ENCODE measurements around the gene INF2.

Gene INF2

GRCh38 chr14:104696671-104697316 lies 7.4 kb downstream of the INF2 start:
- H3K4me3 ChIP-seq (ENCODE audit: control insufficient read depth, low read depth, low read length), result no peak overlapping the region
- no peak for TF ChIP-seq CTCF (conservative IDR thresholded peaks at IDR 0.05; ENCODE audit: control insufficient read depth, insufficient read depth, low read depth, low read length)
- no peak for DNase-seq (ENCODE audit: low read depth)

DNA sequence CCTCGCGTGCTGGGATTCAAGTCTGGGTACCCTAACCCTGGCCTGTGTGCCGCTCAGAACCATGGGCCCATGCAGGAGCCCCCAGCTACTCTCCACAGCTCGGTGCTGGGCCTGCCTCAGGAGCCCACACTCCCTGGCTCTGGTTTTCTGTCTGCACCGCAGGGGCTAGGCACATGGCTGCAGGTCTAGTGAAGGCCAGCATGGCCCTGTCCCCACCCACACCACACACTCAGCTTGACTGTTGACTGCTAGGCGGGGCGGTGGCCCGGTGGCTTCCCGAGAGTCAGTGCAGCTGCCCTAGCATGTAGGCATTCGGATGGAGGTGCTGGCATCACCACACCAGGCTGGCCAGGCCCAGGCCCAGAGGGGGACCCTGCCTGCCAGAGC lies 7.9 kb downstream of the INF2 start:
- H3K4me3 ChIP-seq (ENCODE audit: control insufficient read depth, low read depth, low read length), result no peak overlapping the region
- no peak for TF ChIP-seq CTCF (conservative IDR thresholded peaks at IDR 0.05; ENCODE audit: control insufficient read depth, insufficient read depth, low read depth, low read length)
- DNase-seq (ENCODE audit: low read depth), result no peak

DNA sequence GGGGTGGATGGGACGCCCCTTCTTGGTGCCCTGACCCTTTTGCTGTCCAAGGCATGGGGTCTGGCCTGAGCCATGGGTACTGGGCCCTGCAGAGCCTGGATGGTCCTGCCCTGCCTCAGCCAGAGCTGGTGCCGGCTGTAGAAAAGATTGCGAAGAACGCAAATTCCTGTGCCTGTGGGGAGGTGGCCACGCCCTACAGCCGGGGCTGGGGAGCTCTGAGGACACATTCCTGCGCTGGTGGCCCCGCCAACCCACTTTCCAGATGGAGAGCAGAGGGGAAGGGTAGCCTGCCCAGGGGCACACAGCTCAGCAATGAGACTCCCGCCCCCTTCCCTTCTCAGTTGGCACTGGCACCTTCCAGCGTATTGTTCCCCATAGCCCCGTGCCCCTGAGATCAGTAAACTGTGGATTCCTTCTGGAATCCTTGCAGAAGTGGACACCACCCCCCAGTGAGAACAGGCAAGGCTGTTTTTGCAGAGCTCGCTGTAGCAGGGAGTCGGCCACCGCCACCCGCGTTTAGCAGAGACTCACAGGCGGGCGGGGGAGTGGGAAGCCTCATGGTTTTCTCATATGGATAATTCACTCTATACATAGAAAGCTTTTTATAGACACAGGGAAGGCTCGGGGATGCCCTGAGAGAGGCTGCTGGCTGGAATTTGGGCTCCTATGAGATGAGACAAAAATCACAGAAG lies 8.6 kb downstream of the INF2 start:
- no peak overlapping the region for H3K4me3 ChIP-seq (ENCODE audit: control insufficient read depth, low read depth, low read length)
- DNase-seq (ENCODE audit: low read depth), result no peak
- TF ChIP-seq CTCF (conservative IDR thresholded peaks at IDR 0.05; ENCODE audit: control insufficient read depth, insufficient read depth, low read depth, low read length), result no peak

DNA sequence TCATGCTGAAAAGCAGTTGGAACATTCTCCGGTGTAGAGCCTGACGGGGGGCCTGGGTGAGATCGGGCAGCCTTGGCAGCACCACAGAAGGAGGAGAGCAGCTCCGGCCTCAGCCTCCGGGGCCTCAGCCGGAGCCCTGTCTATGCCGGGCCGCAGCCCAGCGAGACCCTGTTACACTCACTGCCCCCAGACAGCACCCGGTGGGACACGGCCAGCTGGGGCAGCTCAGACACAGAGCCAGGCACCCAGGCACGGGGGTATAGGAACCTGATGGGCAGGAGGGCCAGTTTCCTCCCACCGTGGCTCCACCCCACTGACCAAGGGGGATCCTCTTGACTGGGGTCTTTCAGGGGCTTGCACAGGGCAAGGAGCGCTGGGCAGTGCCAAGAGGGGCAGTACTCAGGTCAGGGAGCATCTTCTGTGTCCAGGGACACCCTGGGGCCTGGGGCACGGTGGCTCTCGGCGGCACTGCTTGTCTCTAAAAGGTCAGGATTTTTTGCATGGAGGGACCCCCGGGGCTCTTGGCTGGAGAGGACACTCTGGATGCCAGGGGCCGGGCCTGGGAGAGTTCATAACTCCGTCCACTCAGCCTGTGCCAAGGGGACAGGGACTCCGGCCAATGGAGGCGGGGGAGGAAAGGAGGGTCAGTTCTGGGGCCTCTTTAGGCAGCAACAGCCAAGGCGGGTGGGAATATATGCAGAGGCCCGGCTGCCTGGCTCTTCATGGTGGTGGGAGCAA lies 9.4 kb downstream of the INF2 start:
- no peak overlapping the region for H3K4me3 ChIP-seq (ENCODE audit: control insufficient read depth, low read depth, low read length)
- DNase-seq (ENCODE audit: low read depth), result no peak
- no peak for TF ChIP-seq CTCF (conservative IDR thresholded peaks at IDR 0.05; ENCODE audit: control insufficient read depth, insufficient read depth, low read depth, low read length)

DNA sequence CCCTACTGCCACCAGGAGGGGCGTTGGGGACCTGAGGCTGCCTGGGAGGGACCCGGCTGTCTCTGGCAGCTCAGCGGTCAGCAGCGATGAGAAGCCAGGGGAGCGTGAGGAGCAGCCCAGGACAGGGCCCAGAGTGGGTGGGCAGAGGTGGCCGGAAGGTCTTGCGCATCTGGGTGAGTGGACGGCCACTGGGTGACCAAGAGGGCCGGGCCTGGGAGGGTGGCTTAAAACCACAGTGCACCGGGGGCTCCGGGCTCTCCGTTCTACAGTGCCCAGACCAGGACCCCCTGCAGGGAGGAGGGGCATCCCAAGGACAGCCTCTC lies 10.0 kb downstream of the INF2 start:
- no peak for TF ChIP-seq CTCF (conservative IDR thresholded peaks at IDR 0.05; ENCODE audit: control insufficient read depth, insufficient read depth, low read depth, low read length)
- DNase-seq (ENCODE audit: low read depth), result no peak

GRCh38 chr14:104700225-104700651 lies 10.8 kb downstream of the INF2 start:
- no peak overlapping the region for H3K4me3 ChIP-seq (ENCODE audit: control insufficient read depth, low read depth, low read length)
- no peak for TF ChIP-seq CTCF (conservative IDR thresholded peaks at IDR 0.05; ENCODE audit: control insufficient read depth, insufficient read depth, low read depth, low read length)
- DNase-seq (ENCODE audit: low read depth), result no peak

More for the DNA sequence above, 10.0 kb downstream of the INF2 start:
- H3K4me3 ChIP-seq (ENCODE audit: control insufficient read depth, low read depth, low read length), result no peak overlapping the region

Measured in fibroblast of mammary gland (primary cell).